ENCODE results near the gene ETV3L.

ETV3L gene

DNA sequence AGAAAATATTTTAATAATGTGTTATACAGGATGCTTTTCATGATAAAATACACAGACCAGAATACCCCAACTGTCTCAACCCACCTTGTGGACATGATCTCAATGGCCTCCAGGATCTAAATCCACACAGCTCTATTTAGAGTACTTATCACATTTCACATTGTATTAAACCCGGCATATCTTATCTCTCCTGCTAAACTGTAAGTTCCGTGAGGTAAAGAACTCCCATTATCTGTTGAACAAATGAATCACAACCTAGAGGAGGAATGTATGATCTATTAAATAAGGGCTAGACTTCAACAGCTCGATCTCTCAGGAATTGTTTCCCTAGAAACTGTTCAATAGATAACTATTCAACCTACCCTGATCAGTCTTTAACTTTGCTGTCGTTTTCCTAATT, 31.7 kb upstream of the ETV3L start:
- no peak for DNase-seq

DNA sequence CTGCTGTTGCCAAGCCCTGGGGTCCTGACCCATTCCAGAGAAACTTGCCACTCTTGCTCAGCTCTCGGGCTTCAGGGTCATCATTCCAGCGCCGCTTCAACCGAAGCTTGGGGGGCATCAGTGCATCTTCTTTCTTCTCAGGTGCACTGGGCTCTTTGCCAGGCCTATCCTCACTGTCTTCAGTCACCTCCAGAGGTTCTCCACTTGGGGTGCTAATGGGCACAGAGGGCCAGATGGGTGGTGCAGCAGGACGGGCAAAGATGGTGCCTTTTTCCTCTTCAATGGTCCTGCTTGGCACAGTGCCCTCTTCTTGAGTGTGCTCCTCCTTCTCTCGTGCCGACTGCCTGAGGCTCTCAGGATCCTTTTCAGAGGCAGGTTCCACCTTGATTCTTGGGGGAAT, 25.2 kb upstream of the ETV3L start:
- DNase-seq = no peak

DNA sequence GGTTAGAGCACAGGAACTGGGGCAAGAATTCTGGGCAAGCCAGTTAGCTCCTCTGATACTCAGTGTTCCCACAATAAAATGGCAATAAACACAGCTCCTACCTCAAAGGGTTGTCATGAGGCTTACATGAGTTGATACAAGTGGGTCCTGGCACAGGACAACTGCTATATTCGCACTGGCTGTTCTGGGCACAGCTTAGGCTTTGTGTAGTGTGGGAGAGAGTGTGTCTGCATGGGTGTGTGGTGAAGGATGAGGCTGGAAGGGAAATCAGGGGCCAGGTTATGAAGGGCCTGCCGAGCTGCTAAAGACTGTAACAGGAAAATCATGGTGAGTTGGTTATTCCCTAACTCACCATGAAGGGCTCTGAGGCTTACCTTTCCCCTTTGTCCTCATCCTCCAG, 19.8 kb upstream of the ETV3L start:
- DNase-seq = no peak

DNA sequence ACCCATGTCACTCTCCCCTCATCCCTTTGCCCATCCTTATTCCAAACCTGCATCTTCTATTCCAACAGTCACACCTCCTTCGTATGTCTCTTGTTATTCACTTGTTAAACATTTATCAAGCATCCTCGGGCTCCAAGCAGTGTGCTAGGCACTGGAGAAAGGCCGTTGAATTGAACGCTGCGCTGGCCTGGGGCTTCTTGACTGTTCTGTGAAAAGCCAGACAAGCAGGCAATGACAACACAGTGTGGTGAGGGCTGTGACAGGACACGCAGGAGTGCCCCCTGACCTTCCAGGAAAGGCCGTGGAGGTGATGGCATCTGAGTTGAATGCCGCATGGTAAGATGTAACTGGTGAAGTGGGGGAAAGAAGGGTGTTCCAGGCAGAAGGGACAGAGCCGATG, 19.4 kb upstream of the ETV3L start:
- DNase-seq = no peak

DNA sequence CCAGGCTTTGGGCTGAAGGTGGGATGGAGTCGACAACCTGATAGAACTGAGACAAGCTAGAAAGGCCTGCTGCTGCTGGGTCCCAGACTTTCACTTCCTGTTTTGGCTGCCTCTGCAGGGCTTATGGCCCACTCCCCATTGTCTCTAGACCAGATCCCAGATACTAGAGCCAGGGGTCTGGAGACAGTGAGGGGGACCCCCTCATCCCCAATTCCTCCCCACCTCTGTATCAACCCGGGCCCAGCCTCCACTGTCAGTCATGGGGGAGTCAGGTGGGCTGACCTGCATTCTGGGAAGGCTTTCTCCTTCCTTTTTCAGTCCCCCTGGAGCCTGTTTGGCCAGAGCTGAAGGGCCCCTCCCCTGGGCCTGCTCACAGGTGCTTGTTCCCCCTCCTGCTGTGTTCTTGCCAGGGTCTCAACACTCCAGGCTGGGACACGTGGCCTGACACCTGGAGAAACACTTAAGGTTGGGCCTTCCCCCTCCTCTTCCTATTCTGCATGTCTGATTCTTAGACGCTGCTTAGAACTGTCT, 18.0 kb upstream of the ETV3L start:
- DNase-seq = no peak

DNA sequence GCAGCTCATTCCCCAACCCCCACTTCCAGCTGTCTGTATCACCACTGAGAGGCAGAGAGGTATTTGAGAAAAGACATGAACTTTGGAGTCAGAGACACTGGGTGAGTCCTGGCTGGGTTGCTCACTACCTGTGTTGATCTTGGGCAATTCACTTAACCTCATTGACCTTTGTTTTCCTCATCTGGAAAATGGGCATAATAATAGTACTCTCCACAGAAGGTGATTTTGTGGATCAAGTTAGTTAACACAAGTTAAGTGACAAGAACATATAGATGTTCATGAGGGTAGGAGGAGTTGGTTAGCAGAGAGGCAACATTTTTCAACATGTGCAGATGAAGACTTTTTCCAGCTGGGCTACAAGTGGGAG, 17.1 kb upstream of the ETV3L start:
- no peak for DNase-seq

DNA sequence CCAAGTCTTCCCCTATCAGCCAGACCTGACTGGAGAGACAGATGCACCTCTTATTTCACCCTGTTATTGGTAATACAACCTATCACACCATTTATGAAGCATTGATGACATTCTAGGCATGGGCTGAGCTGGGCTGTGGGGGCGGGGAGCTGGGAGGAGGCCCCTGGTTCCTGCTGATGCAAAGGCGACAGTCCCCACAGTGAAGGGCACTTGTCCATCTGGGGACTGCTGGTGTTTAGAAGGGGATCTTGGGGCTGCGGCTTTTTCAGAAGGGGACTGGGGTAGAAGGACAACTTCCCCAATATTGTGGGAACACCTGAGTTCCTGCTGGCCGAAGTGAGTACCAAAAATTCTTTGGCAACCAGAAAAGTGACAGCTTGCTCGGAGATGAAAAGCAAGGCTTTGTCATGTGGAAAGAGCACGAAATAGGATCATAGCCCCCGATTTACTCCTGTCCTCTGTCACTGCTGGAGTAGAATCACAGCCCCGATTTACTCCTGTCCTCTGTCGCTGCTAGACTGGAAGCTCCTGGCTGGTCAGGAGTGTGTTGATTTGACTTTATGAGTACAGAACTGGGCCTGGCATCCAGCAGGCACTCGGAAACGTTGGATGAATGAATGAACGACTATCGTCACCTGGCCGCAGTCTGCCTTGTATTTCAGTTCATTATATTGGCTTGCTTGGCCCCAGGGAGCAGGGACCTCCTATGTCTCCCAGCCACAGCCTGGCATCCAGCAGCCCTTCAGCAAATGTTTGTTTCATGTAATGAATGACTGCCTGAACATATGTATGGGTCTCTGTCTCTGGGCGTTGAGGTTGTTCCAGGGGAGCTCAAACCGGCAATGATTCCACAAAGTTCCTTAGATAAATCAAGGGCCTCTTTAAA, 16.5 kb upstream of the ETV3L start:
- DNase-seq = no peak

DNA sequence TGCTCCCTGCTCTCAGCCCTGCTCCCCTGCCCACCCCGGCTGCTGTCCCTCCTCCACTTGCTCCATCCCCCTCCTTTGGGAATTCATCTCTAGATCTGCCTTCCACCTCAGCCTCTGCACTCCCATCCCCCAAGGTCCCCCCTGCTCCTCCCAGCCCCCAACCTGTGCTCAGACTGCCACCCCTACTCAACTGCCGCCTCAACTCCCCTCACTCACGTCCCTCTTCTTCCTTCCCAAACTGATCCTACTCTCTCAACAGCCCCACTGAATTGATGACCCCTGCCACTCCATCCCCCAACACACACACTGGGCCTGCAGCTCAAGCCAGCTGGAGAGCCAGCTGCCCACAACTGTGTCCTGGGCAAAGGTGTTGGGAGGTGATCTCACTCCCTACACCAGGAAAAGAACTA, 15.8 kb upstream of the ETV3L start:
- no peak for DNase-seq

DNA sequence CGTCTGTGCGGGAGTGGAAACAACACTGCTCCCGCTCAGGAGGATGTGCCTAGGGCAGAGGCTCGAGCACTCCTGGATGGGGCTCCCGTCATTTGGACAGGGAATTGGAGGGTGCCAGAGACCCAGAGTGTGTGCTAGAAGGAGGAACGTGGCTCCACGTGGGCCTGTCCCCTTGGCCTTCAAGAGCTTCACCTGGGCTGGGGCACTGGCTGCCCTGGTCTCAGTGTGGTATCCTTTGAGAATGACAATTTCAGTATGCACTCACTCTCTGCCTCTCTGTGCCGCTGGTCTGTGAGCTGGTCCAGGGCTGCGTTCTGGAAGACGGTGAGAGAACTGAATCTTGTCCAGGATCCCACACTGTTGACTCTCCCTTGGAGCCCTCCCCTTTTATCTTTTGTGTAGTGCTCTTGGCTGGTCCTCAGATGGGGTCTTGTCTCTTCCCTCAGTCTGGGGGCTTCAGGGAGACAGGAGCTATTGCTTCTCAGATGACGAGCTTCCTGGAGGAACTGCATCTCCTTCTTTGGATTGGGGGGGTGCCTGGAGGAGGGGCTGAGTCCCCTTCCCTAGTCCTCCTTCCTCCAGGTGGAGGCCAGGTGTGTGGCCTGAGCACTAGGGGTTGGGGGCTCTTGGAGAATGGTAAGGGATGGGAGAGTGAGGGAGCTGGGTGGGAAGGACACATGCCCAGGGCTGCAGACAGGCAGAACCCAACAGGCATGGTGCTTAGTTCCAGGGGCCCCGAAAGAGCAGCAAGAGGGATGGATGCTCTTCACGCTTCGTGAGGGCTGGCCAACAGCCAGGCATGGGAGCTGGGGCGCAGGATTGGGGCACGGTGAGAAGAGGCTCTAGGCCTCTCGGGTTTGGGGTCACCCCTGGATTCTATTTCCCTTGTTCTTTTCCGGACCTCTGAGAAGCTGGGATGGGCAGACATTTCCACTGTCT, 14.8 kb upstream of the ETV3L start:
- no peak for DNase-seq

DNA sequence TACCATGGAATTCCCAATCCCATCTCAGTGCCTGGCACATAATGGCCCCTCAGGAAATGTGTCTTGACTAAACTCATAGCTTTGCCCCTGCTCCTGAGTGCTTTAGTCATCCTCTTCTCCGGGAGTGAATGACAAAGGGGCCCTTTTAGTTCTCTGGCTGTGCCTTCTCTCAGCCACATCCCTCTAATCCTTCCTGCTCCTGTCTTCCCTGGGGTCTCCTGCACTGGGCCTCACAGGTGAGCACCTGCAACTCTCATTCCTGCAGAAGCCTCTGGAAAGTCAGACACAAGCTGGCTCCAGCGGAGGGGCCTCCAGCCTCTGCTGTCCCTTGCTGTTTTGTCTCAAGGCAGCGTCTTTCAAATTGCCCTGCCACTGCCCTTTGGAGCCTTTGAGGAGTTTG, 14.0 kb upstream of the ETV3L start:
- DNase-seq = no peak

DNA sequence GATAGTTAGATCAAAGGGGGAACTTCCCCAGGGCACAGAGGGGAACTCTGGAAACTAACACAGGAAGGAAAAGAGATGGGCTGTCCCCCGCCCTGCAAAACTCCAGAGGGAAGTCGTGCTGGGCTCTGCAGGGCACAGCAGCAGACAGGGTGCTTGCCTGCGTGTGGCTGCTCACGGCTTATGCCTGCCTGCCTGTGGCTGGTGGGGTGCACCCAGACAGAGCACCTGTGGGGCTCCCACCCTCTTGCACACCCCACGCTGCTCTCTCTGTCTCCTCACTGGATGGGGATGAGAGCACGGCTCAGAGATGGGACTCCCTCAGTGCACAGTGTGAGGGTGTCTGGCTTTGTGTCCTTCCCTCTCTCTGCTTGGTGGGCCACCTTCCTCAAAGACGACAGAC, 13.5 kb upstream of the ETV3L start:
- DNase-seq = no peak

DNA sequence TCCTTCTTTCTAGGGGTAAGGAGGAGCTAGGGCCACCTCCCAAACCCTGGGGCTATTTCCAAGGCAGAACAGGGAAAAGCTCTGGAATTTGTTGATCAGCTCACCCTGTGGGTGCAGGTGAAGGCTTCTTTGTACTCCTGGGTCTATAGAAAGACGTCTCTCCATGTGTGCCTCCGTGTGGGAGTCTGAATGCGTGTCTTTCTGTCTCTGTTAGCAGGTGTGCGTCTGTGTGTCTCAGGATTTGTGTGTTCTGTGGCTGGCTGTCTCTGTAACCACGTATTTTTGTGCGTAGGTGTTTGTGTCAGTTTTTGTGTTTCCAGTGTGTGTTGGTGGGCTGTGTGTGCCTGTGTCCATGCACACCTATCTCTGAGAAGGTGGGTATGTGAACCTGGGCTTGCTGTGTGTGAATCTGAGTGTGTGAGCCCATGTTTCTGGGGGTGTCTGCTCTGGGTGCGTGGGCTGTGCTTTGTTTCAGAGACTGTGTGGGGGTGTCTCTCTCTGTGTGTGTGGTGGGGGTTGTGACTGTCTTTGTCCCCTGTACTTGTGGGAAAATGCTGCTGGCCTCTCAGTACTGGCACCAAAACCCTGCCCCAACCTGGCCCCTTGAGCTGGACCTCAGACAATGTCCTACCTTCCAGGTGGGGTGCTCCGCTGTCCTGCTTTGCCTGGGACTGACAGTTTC, 12.7 kb upstream of the ETV3L start:
- DNase-seq = no peak

DNA sequence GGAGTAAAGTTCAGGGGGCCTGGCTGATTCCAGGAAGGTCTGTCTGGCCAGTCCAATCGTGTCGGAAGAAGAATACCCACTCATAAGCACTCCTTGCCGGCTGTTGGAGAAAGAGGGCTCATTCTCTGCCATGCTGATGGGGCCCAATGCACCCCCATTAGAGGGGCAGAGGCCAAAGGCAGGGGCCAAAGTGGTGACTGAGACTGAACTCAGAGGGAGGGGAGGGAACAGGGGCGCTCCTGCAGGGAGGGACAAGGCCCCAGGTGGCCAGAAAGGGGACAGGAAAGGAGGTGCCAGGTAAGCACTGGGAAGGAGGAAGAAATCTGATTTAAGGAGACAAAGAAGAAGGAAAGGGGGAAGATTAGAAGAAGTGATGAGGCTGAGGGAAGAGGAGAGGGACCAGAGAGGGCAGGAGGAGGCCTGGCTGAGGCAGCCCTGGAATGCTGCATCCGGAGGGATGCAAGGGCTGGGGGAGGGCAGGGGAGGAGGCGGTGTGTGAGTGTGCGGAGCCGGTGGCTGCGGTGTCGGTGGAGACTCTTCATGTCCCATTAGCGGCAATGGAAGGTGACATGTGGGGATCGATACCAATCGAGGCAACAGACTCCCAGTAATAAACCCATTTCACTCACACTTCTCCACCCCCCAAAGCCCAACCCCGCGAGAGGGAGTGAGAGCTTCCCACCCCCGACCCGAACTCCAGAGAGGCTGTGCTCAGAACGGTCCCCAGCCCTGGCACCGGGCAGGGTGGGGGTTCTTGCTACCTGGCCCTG, 12.0 kb upstream of the ETV3L start:
- DNase-seq = no peak

DNA sequence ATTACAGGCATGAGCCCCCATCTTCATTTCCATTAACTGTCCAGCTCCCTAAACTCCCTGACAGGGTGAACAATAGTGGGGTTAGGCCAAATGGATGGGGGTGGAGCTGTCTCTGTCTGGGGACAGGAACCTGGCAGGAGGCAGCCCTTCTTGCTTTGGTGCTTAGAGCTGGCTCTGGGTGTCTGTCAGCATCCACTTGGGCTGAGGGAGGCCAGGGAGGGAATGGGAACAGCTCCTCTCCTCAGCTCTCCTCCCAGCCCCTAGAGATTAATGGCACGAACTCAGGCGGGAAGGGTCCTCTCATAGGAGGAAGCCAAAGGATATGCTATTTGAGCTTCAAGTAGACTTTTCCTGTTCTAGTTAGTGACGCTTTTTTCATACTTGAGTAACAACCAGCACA, 11.1 kb upstream of the ETV3L start:
- no peak for DNase-seq

DNA sequence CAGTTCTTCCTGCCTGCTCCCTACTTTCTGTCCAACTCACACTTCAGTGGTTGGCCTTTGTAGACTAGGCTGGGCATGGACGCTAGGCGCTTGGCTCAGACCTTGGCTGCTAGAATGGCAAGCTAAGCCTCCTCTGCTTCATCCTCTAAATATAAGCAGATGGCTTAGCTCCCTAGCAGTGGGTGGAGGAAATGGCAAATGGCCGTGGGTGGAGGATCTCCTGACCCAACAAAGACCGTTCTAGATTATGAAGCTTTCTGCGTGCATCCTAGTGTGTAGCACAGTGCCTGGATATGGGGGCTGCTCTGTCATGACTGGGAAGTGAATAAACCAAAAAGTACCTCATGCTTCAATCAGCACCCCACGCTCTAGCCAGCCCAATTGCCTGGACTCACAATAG, 10.4 kb upstream of the ETV3L start:
- DNase-seq = no peak

DNA sequence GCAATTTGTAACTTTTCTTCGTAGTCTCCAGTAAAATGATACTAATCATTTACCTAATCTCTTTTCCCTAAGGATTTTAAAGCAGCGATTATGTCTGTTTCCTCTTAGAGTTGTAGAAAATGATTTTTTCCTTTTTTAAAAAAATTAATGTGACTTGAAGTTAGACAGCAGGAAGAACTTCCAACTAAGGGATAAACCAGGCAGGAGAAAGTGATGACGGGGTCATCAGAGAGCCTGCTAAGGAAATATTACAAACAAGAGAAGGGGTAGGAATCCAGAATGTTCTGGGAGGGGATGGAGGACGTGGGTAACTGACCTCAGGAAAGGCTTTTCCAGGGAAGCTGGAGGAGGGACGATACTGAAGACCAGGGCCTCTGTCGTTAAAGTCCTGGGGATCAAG, 8.8 kb upstream of the ETV3L start:
- no peak for DNase-seq

DNA sequence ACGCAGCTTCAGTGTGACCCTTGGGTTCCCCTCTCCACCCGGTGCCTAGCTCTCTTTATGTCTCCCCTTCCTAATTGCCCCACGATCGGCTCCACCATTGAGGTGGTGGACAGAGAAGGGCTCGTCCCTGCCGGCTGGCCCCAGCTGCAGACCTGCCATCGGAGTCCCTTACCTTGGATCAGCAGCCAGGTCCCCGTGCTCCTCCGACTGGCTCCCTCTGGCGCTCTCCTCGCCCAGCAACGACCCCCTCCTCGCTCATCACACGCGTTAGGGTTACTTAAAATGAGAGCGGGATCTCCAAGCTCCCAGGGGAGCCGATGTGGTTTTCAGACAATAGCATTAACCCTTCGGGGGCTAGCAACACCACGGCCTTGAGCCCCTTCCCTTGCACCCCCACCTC, 8.1 kb upstream of the ETV3L start:
- no peak for DNase-seq

DNA sequence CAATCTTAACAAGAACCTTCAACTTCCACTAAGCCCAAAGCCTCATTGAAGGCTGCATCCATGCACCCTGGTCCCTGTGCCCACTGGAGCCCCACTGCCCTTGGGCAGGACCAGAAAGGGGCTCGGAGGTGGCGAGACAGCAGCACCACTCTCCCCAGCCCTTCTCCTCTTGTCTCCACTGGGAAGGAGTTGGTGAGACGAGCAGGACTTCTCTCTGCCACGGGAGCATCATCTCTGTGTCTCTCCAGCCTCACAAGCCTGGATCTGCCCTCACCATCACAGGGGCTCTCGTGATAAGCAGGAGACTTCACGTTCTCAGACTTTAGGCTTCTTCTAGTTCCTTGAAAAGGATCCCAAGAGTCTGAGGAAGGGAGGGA, 7.2 kb upstream of the ETV3L start:
- no peak for DNase-seq

DNA sequence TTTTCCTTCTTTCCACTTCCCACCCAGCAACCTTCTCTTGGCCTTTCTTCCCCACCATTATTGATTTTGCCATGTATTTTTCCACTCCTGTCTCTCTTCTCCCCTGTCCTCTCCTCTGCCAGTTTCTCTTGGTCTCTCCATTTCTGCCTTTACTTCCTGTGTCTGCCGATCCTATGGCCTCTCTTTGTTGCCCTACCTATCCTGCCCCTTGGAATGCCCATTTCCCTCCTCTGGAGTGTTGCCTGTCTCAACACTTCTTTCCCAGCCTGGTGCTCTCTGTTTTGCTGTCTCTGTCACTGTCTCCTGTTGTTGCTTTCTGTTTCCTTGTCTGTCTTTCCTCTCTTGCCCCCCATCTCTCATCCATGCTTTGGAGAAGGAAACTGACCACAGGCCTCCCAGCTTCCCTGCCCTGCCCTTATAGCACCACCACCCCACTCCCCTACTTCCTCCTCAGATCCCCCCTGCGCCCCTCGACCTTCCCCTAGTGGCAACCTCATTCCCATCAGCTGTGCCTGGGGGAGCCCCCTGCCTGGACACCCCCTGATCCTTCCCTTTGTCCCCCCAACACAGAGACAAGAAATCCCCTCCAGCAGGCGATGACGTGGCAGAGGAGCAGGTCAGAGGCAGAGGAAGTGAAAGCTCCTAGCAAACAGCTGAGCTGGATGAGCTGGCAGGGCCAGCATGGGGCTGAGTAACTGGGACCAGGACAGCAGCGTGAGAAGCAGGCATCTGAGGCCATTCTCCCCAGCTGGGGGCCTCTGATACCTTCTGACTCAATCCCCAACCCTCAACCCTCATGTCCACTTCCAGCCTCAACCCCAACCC, 6.6 kb upstream of the ETV3L start:
- no peak for DNase-seq

DNA sequence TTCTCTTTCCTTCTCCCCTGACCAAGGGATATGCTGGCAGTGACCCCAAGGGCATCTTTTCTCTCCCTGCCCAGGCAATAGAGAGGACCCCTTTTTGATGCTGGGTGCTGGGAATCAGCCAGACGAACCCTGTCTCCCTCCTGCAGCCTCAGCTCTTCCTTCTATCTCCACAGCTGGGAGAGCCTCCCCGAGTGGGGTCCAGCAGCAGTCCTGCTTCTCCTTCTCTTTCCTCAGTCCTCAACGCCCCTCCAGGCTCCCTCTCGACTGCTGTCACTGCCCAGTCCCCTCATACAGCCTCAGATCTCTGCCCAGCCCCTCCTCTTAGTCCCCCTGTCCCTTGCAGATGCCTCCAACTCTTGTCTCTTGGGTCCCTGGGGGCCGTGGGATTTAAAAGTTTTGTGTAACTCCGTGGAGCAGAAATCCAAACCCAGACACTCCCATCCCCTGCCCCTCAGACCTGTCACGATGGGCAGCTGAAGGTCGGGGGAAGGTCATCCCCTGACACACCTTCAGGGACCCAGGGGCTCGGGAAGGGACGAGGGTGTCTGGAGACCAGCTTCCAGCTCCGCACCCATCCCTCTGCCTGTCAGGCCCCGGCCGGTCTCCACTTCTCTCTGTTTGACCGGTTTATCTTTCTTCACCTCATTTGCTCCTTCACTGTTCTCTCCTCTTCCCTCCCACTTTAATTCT, 5.8 kb upstream of the ETV3L start:
- DNase-seq = no peak

All from kidney glomerular epithelial cell (primary cell).